SH-SY5Y (cell line): ENCODE results near the gene MPP1.

ENCODE experiments used
- GATA2 ChIP-seq: IDR thresholded peaks from 2 replicates; pipeline ENCODE4 v1.6.1; 2011; ENCODE audit warnings: mild to moderate bottlenecking, low read depth, low read length
- GATA3 ChIP-seq: IDR thresholded peaks from 2 replicates; pipeline ENCODE4 v1.6.1; 2011; ENCODE audit warnings: low read depth, mild to moderate bottlenecking, low read length, moderate library complexity

DNA sequence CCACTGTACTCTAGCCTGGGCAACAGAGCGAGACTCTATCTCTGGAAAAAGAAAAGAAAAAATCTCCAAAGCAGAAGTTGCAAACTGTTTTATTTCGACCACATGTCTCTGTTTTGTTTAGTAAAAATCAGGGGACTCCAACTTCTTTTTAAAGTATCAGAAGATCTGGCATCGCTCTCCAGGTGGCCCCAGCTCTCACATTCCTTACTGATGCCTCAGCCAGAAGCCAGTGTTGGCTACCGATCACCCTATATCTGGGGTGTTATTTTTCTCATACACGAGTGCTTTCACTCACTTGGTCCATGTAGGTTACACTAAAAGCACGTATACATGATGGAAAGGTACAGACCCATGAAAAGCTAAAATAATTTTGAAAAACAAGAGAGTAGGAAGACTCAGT, 8.3 kb downstream of the MPP1 start:
- TF ChIP-seq GATA2 (no peak), GATA3 (no peak)
